ENCODE results near the gene HINT3.

DNA sequence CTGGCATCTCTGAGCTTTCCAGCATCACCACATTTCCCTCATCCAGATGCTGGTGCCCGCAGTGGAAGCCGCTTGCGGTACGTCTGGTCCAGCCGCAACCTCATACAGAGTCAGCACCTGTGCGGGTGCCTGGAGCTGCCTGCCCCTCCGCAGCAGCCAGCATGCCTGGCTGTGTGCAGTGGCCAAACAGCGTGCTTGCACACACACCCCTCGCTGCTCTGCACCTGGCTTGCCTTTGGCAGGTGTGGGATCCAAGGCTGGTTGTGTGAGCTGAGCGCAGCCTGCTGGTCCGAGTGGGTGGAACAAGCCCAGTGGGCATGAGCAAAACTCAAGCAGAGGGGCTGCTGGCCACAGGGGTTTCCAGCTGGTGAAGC is 3.1 kb upstream of the HINT3 start:
- TF ChIP-seq, protein P1, sequence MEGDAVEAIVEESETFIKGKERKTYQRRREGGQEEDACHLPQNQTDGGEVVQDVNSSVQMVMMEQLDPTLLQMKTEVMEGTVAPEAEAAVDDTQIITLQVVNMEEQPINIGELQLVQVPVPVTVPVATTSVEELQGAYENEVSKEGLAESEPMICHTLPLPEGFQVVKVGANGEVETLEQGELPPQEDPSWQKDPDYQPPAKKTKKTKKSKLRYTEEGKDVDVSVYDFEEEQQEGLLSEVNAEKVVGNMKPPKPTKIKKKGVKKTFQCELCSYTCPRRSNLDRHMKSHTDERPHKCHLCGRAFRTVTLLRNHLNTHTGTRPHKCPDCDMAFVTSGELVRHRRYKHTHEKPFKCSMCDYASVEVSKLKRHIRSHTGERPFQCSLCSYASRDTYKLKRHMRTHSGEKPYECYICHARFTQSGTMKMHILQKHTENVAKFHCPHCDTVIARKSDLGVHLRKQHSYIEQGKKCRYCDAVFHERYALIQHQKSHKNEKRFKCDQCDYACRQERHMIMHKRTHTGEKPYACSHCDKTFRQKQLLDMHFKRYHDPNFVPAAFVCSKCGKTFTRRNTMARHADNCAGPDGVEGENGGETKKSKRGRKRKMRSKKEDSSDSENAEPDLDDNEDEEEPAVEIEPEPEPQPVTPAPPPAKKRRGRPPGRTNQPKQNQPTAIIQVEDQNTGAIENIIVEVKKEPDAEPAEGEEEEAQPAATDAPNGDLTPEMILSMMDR (IDR thresholded peaks at IDR 0.05) = no peak
- TF ChIP-seq POLR2A (IDR thresholded peaks at IDR 0.05) = no peak

All from heart left ventricle (tissue), 13 donors.